ENCODE results near the gene HYAL4. TPM values are rescaled to one million over a fixed set of nuclear protein-coding genes. Genes with fewer than 3 reads are reported as not detected.

Gene HYAL4
- total and polyA plus RNA-seq, 8 donors, result 0.78 TPM; not detected in 7

- peak overlapping the region; percentile 44 to 72 (median 64) for H3K27ac ChIP-seq
- H3K4me3 ChIP-seq, result no peak overlapping the region
- H3K27me3 ChIP-seq, result no peaks in the 10 kb centered on the region
- no peaks in the 10 kb centered on the region for H3K36me3 ChIP-seq
- no peaks in the 10 kb centered on the region for H3K9me3 ChIP-seq
- intact Hi-C loops (cut with DNase I; ENCODE audit: low total_unique reads), result no loop called here
- DNase-seq, result peak in 1 of 2 donors; percentile 49
- TF ChIP-seq POLR2AphosphoS5 (IDR thresholded peaks at IDR 0.05) (no peak), CTCF (IDR thresholded peaks at IDR 0.05) (peak in 1 of 7 experiments; percentile 28)
- 12 to 21% (median 16%) methylated on average over 2 of the region's 2 CpGs for WGBS, 5 donors
- peaks cover 0 to 8% (median 3%) of the 10 kb centered on the region in 4 donors for H3K4me1 ChIP-seq
Measured at GRCh38 chr7:123916240-123916724, 71.3 kb downstream of the HYAL4 start.

DNA sequence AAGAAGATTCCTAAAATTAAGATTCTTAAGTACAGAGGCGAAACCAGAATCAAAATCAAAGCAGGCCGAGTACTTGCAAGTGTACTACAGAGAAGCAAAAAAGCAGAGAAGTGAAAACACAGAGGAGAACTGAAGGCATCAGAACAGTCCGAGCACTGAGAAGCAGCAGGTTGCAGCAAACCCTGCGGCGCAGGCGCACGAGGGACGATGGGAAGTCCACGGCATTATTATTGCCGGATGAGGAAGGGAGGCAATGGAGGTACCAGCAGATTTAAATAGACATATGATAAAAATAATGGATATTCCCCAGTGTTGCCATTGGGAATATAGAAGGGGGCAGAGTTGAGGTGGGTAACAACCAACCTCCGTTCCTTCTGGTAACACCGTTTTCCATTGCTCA lies 72.9 kb downstream of the HYAL4 start:
- Histone ChIP-seq H3K9me3 (no peaks in the 10 kb centered on the region), H3K27me3 (no peaks in the 10 kb centered on the region), H3K36me3 (no peaks in the 10 kb centered on the region), H3K4me3 (no peak overlapping the region), H3K4me1 (peaks cover 0 to 8% (median 3%) of the 10 kb centered on the region in 4 donors), H3K27ac (no peak overlapping the region)
- WGBS, 5 donors, result 94 to 98% (median 97%) methylated on average over 12 of the region's 12 CpGs
- no peak for DNase-seq
- intact Hi-C loops (cut with DNase I; ENCODE audit: low total_unique reads), result no loop called here
- TF ChIP-seq POLR2A (IDR thresholded peaks at IDR 0.05) (no peak), POLR2AphosphoS5 (IDR thresholded peaks at IDR 0.05) (no peak), EP300 (IDR thresholded peaks at IDR 0.05) (no peak), CTCF (IDR thresholded peaks at IDR 0.05) (no peak)

DNA sequence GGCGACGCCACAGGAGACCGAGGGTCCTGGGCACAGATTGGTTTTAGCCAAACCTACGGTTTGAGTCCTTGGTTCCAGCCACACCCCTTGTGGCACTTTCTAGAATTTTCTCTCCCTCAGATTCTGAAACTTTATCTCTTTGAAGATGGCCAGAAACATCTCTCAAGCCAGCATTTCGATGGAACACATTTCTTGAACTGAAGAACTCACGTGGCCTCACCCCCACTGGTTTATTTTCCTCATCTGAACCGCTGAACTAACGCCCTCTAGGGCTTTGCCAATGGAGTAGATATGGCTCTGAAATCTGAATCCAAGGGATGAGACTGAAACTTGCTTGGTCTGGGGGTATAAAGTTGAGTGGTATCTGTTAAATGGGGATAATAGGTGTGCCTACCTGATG lies 73.3 kb downstream of the HYAL4 start:
- TF ChIP-seq CTCF (IDR thresholded peaks at IDR 0.05) (no peak), POLR2AphosphoS5 (IDR thresholded peaks at IDR 0.05) (no peak), POLR2A (IDR thresholded peaks at IDR 0.05) (no peak), EP300 (IDR thresholded peaks at IDR 0.05) (no peak)
- WGBS, 5 donors, result 85 to 93% (median 89%) methylated on average over 8 of the region's 8 CpGs

GRCh38 chr7:123923599-123923998 lies 78.6 kb downstream of the HYAL4 start:
- intact Hi-C loops (cut with DNase I; ENCODE audit: low total_unique reads), result no loop called here
- H3K27me3 ChIP-seq, result no peaks in the 10 kb centered on the region
- TF ChIP-seq EP300 (IDR thresholded peaks at IDR 0.05), result no peak
- TF ChIP-seq CTCF (IDR thresholded peaks at IDR 0.05), result no peak
- no peak for TF ChIP-seq POLR2AphosphoS5 (IDR thresholded peaks at IDR 0.05)
- TF ChIP-seq POLR2A (IDR thresholded peaks at IDR 0.05), result no peak

More for the DNA sequence above, 73.3 kb downstream of the HYAL4 start:
- Histone ChIP-seq H3K36me3 (no peaks in the 10 kb centered on the region), H3K27me3 (no peaks in the 10 kb centered on the region), H3K27ac (no peak overlapping the region), H3K4me3 (no peak overlapping the region), H3K9me3 (no peaks in the 10 kb centered on the region), H3K4me1 (peaks cover 0 to 8% (median 3%) of the 10 kb centered on the region in 4 donors)
- intact Hi-C loops (cut with DNase I; ENCODE audit: low total_unique reads), result no loop called here
- no peak for DNase-seq

More at GRCh38 chr7:123923599-123923998, 78.6 kb downstream of the HYAL4 start:
- H3K4me1 ChIP-seq, result peaks cover 0 to 10% (median under 1%) of the 10 kb centered on the region in 4 donors
- no peaks in the 10 kb centered on the region for H3K9me3 ChIP-seq
- no peak overlapping the region for H3K4me3 ChIP-seq
- H3K36me3 ChIP-seq, result no peaks in the 10 kb centered on the region
- 87 to 92% (median 88%) methylated on average over 4 of the region's 4 CpGs for WGBS, 5 donors
- H3K27ac ChIP-seq, result no peak overlapping the region
- no peak for DNase-seq
